H9 (cell line): Measurements from ENCODE around the gene KRTAP20-3. TPM values are rescaled to one million over a fixed set of nuclear protein-coding genes. Genes with fewer than 3 reads are reported as not detected.

Experiments
- DNase-seq: peaks from one replicate; pipeline ENCODE4 v3.0.0-alpha.2; 2017
- H2AFZ ChIP-seq: one replicate; pipeline ENCODE4 v1.6.1; 2013; ENCODE audit warnings: mild to moderate bottlenecking, low read length, control low read depth, moderate library complexity
- H2AK5ac ChIP-seq: 2 replicates; pipeline ENCODE4 v1.6.1; 2013; ENCODE audit warnings: low read length, control low read depth, mixed read lengths; ENCODE audit not compliant: insufficient read length
- H2BK120ac ChIP-seq: one replicate; pipeline ENCODE4 v1.6.1; 2013; ENCODE audit warnings: low read depth, mild to moderate bottlenecking, low read length, control low read depth, inconsistent platforms; ENCODE audit not compliant: poor library complexity, severe bottlenecking
- H2BK12ac ChIP-seq: 2 replicates; pipeline ENCODE4 v1.6.1; 2013; ENCODE audit warnings: low read length, control low read depth, mixed read lengths, low read depth; ENCODE audit not compliant: insufficient read length
- H2BK15ac ChIP-seq: 2 replicates; pipeline ENCODE4 v1.6.1; 2013; ENCODE audit warnings: low read depth, low read length, control low read depth
- H2BK20ac ChIP-seq: one replicate; pipeline ENCODE4 v1.6.1; 2013; ENCODE audit warnings: low read depth, mild to moderate bottlenecking, low read length, control low read depth, inconsistent platforms; ENCODE audit not compliant: poor library complexity, severe bottlenecking
- H2BK5ac ChIP-seq: 2 replicates; pipeline ENCODE4 v1.6.1; 2013; ENCODE audit warnings: low read length, control low read depth, mixed read lengths; ENCODE audit not compliant: insufficient read length
- H3K14ac ChIP-seq: 2 replicates; pipeline ENCODE4 v1.6.1; 2013; ENCODE audit warnings: low read length, control low read depth; ENCODE audit not compliant: insufficient read depth
- H3K18ac ChIP-seq: 2 replicates; pipeline ENCODE4 v1.6.1; 2013; ENCODE audit warnings: low read depth, mild to moderate bottlenecking, mixed read lengths, low read length, control low read depth; ENCODE audit not compliant: insufficient read length
- H3K23ac ChIP-seq: 2 replicates; pipeline ENCODE4 v1.6.1; 2013; ENCODE audit warnings: low read length, control low read depth, mixed read lengths, low read depth; ENCODE audit not compliant: insufficient read length
- H3K23me2 ChIP-seq: 2 replicates; pipeline ENCODE4 v1.6.1; 2013; ENCODE audit warnings: low read depth, mild to moderate bottlenecking, mixed read lengths, low read length, control low read depth; ENCODE audit not compliant: insufficient read length, poor library complexity, severe bottlenecking
- H3K27ac ChIP-seq: 2 replicates; pipeline ENCODE4 v1.5.1; 2013; ENCODE audit warnings: low read length, control low read depth, mixed read lengths, low read depth; ENCODE audit not compliant: insufficient read length
- H3K27me3 ChIP-seq: 2 replicates; pipeline ENCODE4 v1.6.1; 2013; ENCODE audit warnings: low read length, control low read depth, inconsistent platforms; ENCODE audit not compliant: insufficient read depth
- H3K4ac ChIP-seq: 2 replicates; pipeline ENCODE4 v1.6.1; 2013; ENCODE audit warnings: low read depth, mild to moderate bottlenecking, control low read depth, inconsistent platforms, low read length, moderate library complexity
- H3K4me1 ChIP-seq: 2 replicates; pipeline ENCODE4 v1.6.1; 2013; ENCODE audit warnings: low read length, control low read depth, inconsistent platforms; ENCODE audit not compliant: insufficient read depth
- H3K4me2 ChIP-seq: 2 replicates; pipeline ENCODE4 v1.6.1; 2013; ENCODE audit warnings: low read length, control low read depth, mixed read lengths; ENCODE audit not compliant: insufficient read length, insufficient read depth
- H3K56ac ChIP-seq: 2 replicates; pipeline ENCODE4 v1.6.1; 2013; ENCODE audit warnings: low read depth, mild to moderate bottlenecking, mixed read lengths, low read length, control low read depth; ENCODE audit not compliant: insufficient read length
- H3K79me1 ChIP-seq: 2 replicates; pipeline ENCODE4 v1.6.1; 2013; ENCODE audit warnings: low read depth, mild to moderate bottlenecking, moderate library complexity, low read length, control low read depth, inconsistent platforms; ENCODE audit not compliant: insufficient read depth, poor library complexity, severe bottlenecking
- H3K79me2 ChIP-seq: 2 replicates; pipeline ENCODE4 v1.6.1; 2013; ENCODE audit warnings: low read length, control low read depth, inconsistent platforms; ENCODE audit not compliant: insufficient read depth
- H3K9ac ChIP-seq: 2 replicates; pipeline ENCODE4 v1.6.1; 2013; ENCODE audit warnings: low read length, control low read depth, mixed read lengths; ENCODE audit not compliant: insufficient read length; ENCODE audit errors: extremely low read depth
- H3K9me3 ChIP-seq: one replicate; pipeline ENCODE4 v1.6.1; 2013; ENCODE audit warnings: low read depth, low read length, inconsistent platforms; ENCODE audit not compliant: control insufficient read depth
- H3T11ph ChIP-seq: one replicate; pipeline ENCODE4 v1.6.1; 2013; ENCODE audit warnings: mild to moderate bottlenecking, low read length, control low read depth, inconsistent platforms
- H4K20me1 ChIP-seq: one replicate; pipeline ENCODE4 v1.6.1; 2013; ENCODE audit not compliant: control insufficient read depth, insufficient read length, insufficient read depth
- H4K5ac ChIP-seq: 2 replicates; pipeline ENCODE4 v1.6.1; 2013; ENCODE audit warnings: low read depth, mild to moderate bottlenecking, mixed read lengths, low read length, control low read depth; ENCODE audit not compliant: insufficient read length
- H4K8ac ChIP-seq: replicated peaks from 2 replicates; pipeline ENCODE4 v1.6.1; 2013; ENCODE audit warnings: low read length, control low read depth, mixed read lengths, low read depth; ENCODE audit not compliant: insufficient read length
- H4K91ac ChIP-seq: 2 replicates; pipeline ENCODE4 v1.6.1; 2013; ENCODE audit warnings: low read depth, mild to moderate bottlenecking, moderate library complexity, mixed read lengths, low read length, control low read depth; ENCODE audit not compliant: insufficient read length
- H3K27ac Mint-ChIP-seq, 3 experiments: 2 replicates in 2 of 3; 3 replicates in 1 of 3; pipeline ENCODE4 v1.8.0; 2020 to 2021; ENCODE audit warnings: mixed read lengths in 3 of 3, mild to moderate bottlenecking in 1 of 3, moderate library complexity in 1 of 3
- H3K27me3 Mint-ChIP-seq: 2 replicates; pipeline ENCODE4 v1.8.0; 2021; ENCODE audit warnings: low read depth, mild to moderate bottlenecking, moderate library complexity, mixed read lengths
- H3K36me3 Mint-ChIP-seq, 3 experiments: 2 replicates in 2 of 3; 3 replicates in 1 of 3; pipeline ENCODE4 v1.8.0; 2020 to 2021; ENCODE audit warnings: low read depth in 3 of 3, mixed read lengths in 3 of 3; ENCODE audit not compliant: insufficient read depth in 1 of 3
- H3K4me1 Mint-ChIP-seq, 2 experiments: 2 replicates each; pipeline ENCODE4 v1.8.0; 2020; ENCODE audit warnings: mixed read lengths in 2 of 2
- H3K4me3 Mint-ChIP-seq, 2 experiments: 2 replicates in 1 of 2; 3 replicates in 1 of 2; pipeline ENCODE4 v1.8.0; 2020 to 2021; ENCODE audit warnings: mild to moderate bottlenecking in 2 of 2, mixed read lengths in 2 of 2, moderate library complexity in 1 of 2
- H3K9me3 Mint-ChIP-seq, 2 experiments: 2 replicates in 1 of 2; 3 replicates in 1 of 2; pipeline ENCODE4 v1.8.0; 2020; ENCODE audit warnings: mild to moderate bottlenecking in 2 of 2, mixed read lengths in 2 of 2, moderate library complexity in 1 of 2
- CTCF ChIP-seq: fragments of 200-600 bp; sonication (generic); conservative IDR thresholded peaks from 3 replicates; pipeline ENCODE4 v1.8.0; 2021; ENCODE audit warnings: antibody characterized with exemption, mild to moderate bottlenecking
- total RNA-seq: library from RNA; stranded (reverse); gene quantifications from 2 replicates; pipeline ENCODE4 v1.2.1, GENCODE V29; 2021

KRTAP20-3 gene
- total RNA-seq, 1 experiment from 2014 or later, result not detected

GRCh38 chr21:30620080-30620479 lies 22.6 kb upstream of the KRTAP20-3 start:
- H4K20me1 ChIP-seq, result no peaks in the 10 kb centered on the region
- Mint-ChIP-seq H3K27me3 (peaks cover 1% of the 10 kb centered on the region), H3K9me3 (peaks cover 11 to 32% of the 10 kb centered on the region in 2 experiments), H3K4me1 (no peaks in the 10 kb centered on the region), H3K36me3 (peaks cover 6 to 25% (median 9%) of the 10 kb centered on the region in 3 experiments), H3K4me3 (no peak overlapping the region), H3K27ac (no peak overlapping the region)
- H3T11ph ChIP-seq, result no peak overlapping the region
- H2AFZ ChIP-seq, result no peak overlapping the region
- H3K4me2 ChIP-seq, result no peak overlapping the region
- H3K56ac ChIP-seq, result no peak overlapping the region
- H2BK5ac ChIP-seq, result no peak overlapping the region
- H3K23ac ChIP-seq, result no peak overlapping the region
- H3K27me3 ChIP-seq, result no peaks in the 10 kb centered on the region
- no peaks in the 10 kb centered on the region for H3K9me3 ChIP-seq
- no peak overlapping the region for H2BK12ac ChIP-seq
- no peak overlapping the region for H4K5ac ChIP-seq
- no peak overlapping the region for H3K4ac ChIP-seq
- TF ChIP-seq CTCF, result no peak
- H3K18ac ChIP-seq, result no peak overlapping the region
- H3K27ac ChIP-seq, result no peak overlapping the region
- no peak overlapping the region for H3K9ac ChIP-seq
- no peak overlapping the region for H2BK15ac ChIP-seq
- H3K79me2 ChIP-seq, result no peaks in the 10 kb centered on the region
- H4K91ac ChIP-seq, result no peak overlapping the region
- no peaks in the 10 kb centered on the region for H3K23me2 ChIP-seq
- H4K8ac ChIP-seq, result no peak overlapping the region
- H3K4me1 ChIP-seq, result no peaks in the 10 kb centered on the region
- H2BK120ac ChIP-seq, result no peak overlapping the region
- H3K14ac ChIP-seq, result no peak overlapping the region
- DNase-seq, result no peak
- no peak overlapping the region for H2BK20ac ChIP-seq
- H2AK5ac ChIP-seq, result no peak overlapping the region
- no peaks in the 10 kb centered on the region for H3K79me1 ChIP-seq
